ENCODE measurements around the gene YIPF4. TPM values are rescaled to one million over a fixed set of nuclear protein-coding genes. Genes with fewer than 3 reads are reported as not detected.
"Not testable (repeated sequence)": the region's sequence is repeated elsewhere in the genome, so short reads cannot be mapped to it uniquely, and the experiment has no call there.

YIPF4 gene
- total RNA-seq, 4 donors from 2014 or later: 21.3 to 48.3 (median 33.6) TPM

GRCh38 chr2:32355976-32356680 is 78.4 kb downstream of the YIPF4 start:
- 10 to 18% methylated on average over 5 to 9 of the region's 10 CpGs for WGBS, 2 donors (ENCODE audit: low coverage in 1 of 2)
- peak overlapping the region; percentile 88 to 99 for H3K4me3 ChIP-seq
- H3K9me3 ChIP-seq: no peaks in the 10 kb centered on the region
- no peaks in the 10 kb centered on the region for H3K27me3 ChIP-seq
- H3K36me3 ChIP-seq: no peaks in the 10 kb centered on the region
- peaks cover 9 to 32% (median 19%) of the 10 kb centered on the region in 3 donors for H3K4me1 ChIP-seq
- H3K27ac ChIP-seq: peak overlapping the region; percentile 80 to 99 (median 98)
- TF ChIP-seq EP300 (IDR thresholded peaks at IDR 0.05): no peak
- TF ChIP-seq POLR2A (IDR thresholded peaks at IDR 0.05): no peak
- TF ChIP-seq CTCF (IDR thresholded peaks at IDR 0.05): no peak
- no peak for TF ChIP-seq POLR2AphosphoS5 (IDR thresholded peaks at IDR 0.05)
- no peak for ATAC-seq

DNA sequence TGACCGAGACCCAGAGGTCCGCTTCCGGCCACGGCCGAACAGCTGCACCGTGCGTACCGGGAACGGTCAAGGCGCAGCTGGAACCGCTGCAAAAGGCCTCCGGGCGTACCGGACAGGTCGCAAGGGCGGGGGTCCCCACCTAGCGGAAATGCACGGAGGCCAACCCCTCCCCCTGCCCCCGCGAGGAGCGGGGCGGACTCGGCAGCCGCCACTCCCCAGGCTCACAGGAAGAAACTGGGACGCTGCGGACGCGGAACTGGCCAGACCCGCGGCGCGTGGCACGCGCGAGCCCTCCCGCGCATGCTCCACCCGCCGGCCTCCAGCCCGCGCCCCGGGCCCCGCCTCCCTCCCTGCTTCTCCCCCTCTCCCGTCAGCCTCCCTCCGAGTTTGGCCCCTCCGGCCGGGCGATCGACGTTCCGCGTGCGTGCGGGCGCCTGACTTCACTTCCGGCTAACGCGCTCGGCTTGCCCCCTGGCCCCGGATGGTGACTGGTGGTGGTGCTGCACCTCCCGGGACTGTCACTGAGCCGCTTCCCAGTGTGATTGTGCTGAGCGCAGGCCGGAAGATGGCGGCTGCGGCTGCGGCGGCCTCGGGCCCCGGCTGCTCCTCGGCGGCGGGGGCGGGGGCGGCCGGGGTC is 79.1 kb downstream of the YIPF4 start, which contains the start of gene BIRC6:
Gene BIRC6 (plus strand): TSS at position 343 of the 637 bp plus-strand sequence. CDS start 139 bp downstream, at position 482.
- Histone ChIP-seq H3K4me1 (peaks cover 9 to 39% (median 19%) of the 10 kb centered on the region in 3 donors), H3K9me3 (no peaks in the 10 kb centered on the region), H3K27ac (peak within 1 kb of the TSS; percentile 89 to 99 (median 98)), H3K36me3 (no peaks in the 10 kb centered on the region), H3K27me3 (no peaks in the 10 kb centered on the region), H3K4me3 (peak within 1 kb of the TSS; percentile 88 to 99)
- 0% methylated on average over 16 of the region's 76 CpGs; no CpG with 5 or more reads in 1 of the 2 donors for WGBS, 2 donors (ENCODE audit: low coverage in 1 of 2)
- ATAC-seq: peak; percentile 98
- TF ChIP-seq EP300 (IDR thresholded peaks at IDR 0.05) (no peak), POLR2A (IDR thresholded peaks at IDR 0.05) (peak; percentile 84 to 89), CTCF (IDR thresholded peaks at IDR 0.05) (peak in 1 of 4 experiments; percentile 21), POLR2AphosphoS5 (IDR thresholded peaks at IDR 0.05) (peak; percentile 87)

- Histone ChIP-seq H3K36me3 (no peaks in the 10 kb centered on the region), H3K9me3 (no peaks in the 10 kb centered on the region), H3K4me1 (peaks cover 9 to 43% (median 19%) of the 10 kb centered on the region in 3 donors), H3K27me3 (no peaks in the 10 kb centered on the region), H3K4me3 (peak overlapping the region; percentile 88 to 99), H3K27ac (peak overlapping the region; percentile 89 to 99 (median 98))
- WGBS, 2 donors (ENCODE audit: low coverage in 1 of 2): no CpG with 5 or more reads among the region's 65 CpGs
- ATAC-seq: peak; percentile 17
- TF ChIP-seq POLR2A (IDR thresholded peaks at IDR 0.05) (peak in 1 of 2 donors; percentile 8), POLR2AphosphoS5 (IDR thresholded peaks at IDR 0.05) (no peak)
Observed at GRCh38 chr2:32357318-32358110, 79.8 kb downstream of the YIPF4 start.

DNA sequence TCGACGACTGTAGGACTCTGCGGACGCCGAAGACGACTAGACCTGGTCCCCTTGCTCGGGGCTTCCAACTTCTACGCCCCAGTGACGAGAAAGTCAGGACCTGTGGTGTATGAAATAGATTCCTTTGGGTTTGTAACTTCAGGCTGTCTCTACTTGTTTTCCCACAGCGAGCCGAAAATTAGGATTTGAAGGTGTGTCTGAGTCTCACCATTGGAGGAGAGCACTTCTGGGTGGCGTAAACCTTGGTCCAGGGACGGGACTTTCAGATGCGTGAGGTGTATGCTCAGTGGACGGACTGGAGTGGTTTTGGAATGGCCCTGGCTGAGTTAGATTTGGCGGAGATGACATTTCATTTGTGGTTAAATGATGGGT is 80.4 kb downstream of the YIPF4 start:
- H3K36me3 ChIP-seq: no peaks in the 10 kb centered on the region
- 4 to 13% methylated on average over 3 to 11 of the region's 16 CpGs for WGBS, 2 donors (ENCODE audit: low coverage in 1 of 2)
- H3K4me1 ChIP-seq: peaks cover 9 to 48% (median 19%) of the 10 kb centered on the region in 3 donors
- H3K4me3 ChIP-seq: peak overlapping the region; percentile 88 to 99
- H3K27me3 ChIP-seq: no peaks in the 10 kb centered on the region
- H3K9me3 ChIP-seq: no peaks in the 10 kb centered on the region
- ATAC-seq: no peak
- peak overlapping the region; percentile 89 to 99 (median 98) for H3K27ac ChIP-seq
- TF ChIP-seq CTCF (IDR thresholded peaks at IDR 0.05): no peak
- TF ChIP-seq POLR2AphosphoS5 (IDR thresholded peaks at IDR 0.05): no peak
- no peak for TF ChIP-seq POLR2A (IDR thresholded peaks at IDR 0.05)
- TF ChIP-seq EP300 (IDR thresholded peaks at IDR 0.05): no peak

DNA sequence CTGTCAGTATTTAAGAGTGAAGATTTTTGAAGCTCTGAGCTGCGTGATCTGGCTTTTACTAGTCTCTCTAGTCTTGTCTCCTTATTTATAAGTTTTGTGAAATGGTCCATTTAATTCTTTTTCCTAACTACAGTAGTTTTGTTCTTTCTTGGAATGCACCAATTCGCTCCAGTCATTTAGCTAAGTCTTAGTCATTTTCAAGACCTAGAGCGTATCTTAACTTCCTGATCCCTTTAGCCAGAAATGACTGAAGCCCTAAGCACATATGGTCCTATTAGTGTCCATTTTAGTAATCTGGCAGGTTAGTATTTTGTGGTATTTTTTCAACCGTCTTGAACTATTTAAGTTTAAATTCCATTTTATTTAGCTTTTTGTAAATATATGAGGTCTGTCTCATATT is 82.7 kb downstream of the YIPF4 start:
- Histone ChIP-seq H3K27ac (peak overlapping the region in 3 of 4 donors; percentile 40 to 99 (median 98)), H3K9me3 (no peaks in the 10 kb centered on the region), H3K36me3 (no peaks in the 10 kb centered on the region), H3K27me3 (no peaks in the 10 kb centered on the region), H3K4me3 (no peak overlapping the region), H3K4me1 (peaks cover 12 to 72% (median 22%) of the 10 kb centered on the region in 3 donors)
- ATAC-seq: no peak
- no peak for TF ChIP-seq POLR2A (IDR thresholded peaks at IDR 0.05)
- no peak for TF ChIP-seq CTCF (IDR thresholded peaks at IDR 0.05)
- TF ChIP-seq POLR2AphosphoS5 (IDR thresholded peaks at IDR 0.05): no peak
- TF ChIP-seq EP300 (IDR thresholded peaks at IDR 0.05): no peak
- 36 to 42% methylated on average over 4 of the region's 4 CpGs for WGBS, 2 donors (ENCODE audit: low coverage in 1 of 2)

- H3K9me3 ChIP-seq, H3K27ac ChIP-seq, ATAC-seq, H3K36me3 ChIP-seq, H3K4me3 ChIP-seq, H3K27me3 ChIP-seq: not testable (repeated sequence)
- peaks cover 12 to 97% (median 22%) of the 10 kb centered on the region in 3 donors for H3K4me1 ChIP-seq
- WGBS, 2 donors (ENCODE audit: low coverage in 1 of 2): 93 to 100% methylated on average over 1 to 2 of the region's 2 CpGs
Observed at GRCh38 chr2:32362997-32363396, 85.3 kb downstream of the YIPF4 start.

Data from gastroesophageal sphincter (tissue), 4 donors.